ENCODE data around the gene ISYNA1. TPM values are rescaled to one million over a fixed set of nuclear protein-coding genes. Genes with fewer than 3 reads are reported as not detected.

ISYNA1 gene
- total and polyA plus RNA-seq, 4 donors, result 4.7 to 41.9 (median 10.1) TPM

- H3K4me1 ChIP-seq (ENCODE audit: control insufficient read depth in 4 of 4, insufficient read depth in 4 of 4, low read length in 3 of 4), result peaks cover 3 to 20% (median 13%) of the 10 kb centered on the region in 4 donors
- no peaks in the 10 kb centered on the region for H3K27me3 ChIP-seq (ENCODE audit: control insufficient read depth in 4 of 4, insufficient read depth in 4 of 4, low read length in 3 of 4)
- no peak overlapping the region for H3K27ac ChIP-seq (ENCODE audit: low read depth in 1 of 2, low read length in 2 of 2)
- no peak for DNase-seq (ENCODE audit: low spot score)
- peaks cover 0 to 5% (median 0%) of the 10 kb centered on the region in 4 donors for H3K36me3 ChIP-seq (ENCODE audit: control insufficient read depth in 4 of 4, insufficient read depth in 3 of 4, low read depth in 1 of 4, low read length in 3 of 4)
- TF ChIP-seq GABPA (IDR thresholded peaks at IDR 0.05 in 1 of 2, conservative IDR thresholded peaks at IDR 0.05 in 1 of 2) (no peak), ZBTB33 (IDR thresholded peaks at IDR 0.05) (no peak), REST (IDR thresholded peaks at IDR 0.05) (no peak), TAF1 (conservative IDR thresholded peaks at IDR 0.05) (no peak), CTCF (IDR thresholded peaks at IDR 0.05; ENCODE audit: low read depth, low read length, missing input control) (no peak)
- whole genome bisulfite sequencing, result 90% methylated on average over 6 of the region's 6 CpGs
- no peak overlapping the region for H3K9ac ChIP-seq (ENCODE audit: low read depth in 1 of 2, low read length in 2 of 2)
- H3K4me3 ChIP-seq (ENCODE audit: low read depth in 1 of 3, low read length in 3 of 3), result no peak overlapping the region
- no peaks in the 10 kb centered on the region for H3K9me3 ChIP-seq (ENCODE audit: control insufficient read depth in 4 of 4, low read length in 3 of 4)
These were observed 47.6 kb downstream of the ISYNA1 start for GRCh38 chr19:18390065-18390907.

GRCh38 chr19:18389726-18390064, 48.2 kb downstream of the ISYNA1 start:
- Histone ChIP-seq H3K36me3 (ENCODE audit: control insufficient read depth in 4 of 4, insufficient read depth in 3 of 4, low read depth in 1 of 4, low read length in 3 of 4) (peaks cover 0 to 5% (median 0%) of the 10 kb centered on the region in 4 donors), H3K9me3 (ENCODE audit: control insufficient read depth in 4 of 4, low read length in 3 of 4) (no peaks in the 10 kb centered on the region), H3K4me1 (ENCODE audit: control insufficient read depth in 4 of 4, insufficient read depth in 4 of 4, low read length in 3 of 4) (peaks cover 4 to 24% (median 14%) of the 10 kb centered on the region in 4 donors), H3K9ac (ENCODE audit: low read depth in 1 of 2, low read length in 2 of 2) (no peak overlapping the region), H3K27ac (ENCODE audit: low read depth in 1 of 2, low read length in 2 of 2) (no peak overlapping the region), H3K27me3 (ENCODE audit: control insufficient read depth in 4 of 4, insufficient read depth in 4 of 4, low read length in 3 of 4) (no peaks in the 10 kb centered on the region), H3K4me3 (ENCODE audit: low read depth in 1 of 3, low read length in 3 of 3) (no peak overlapping the region)
- no peak for DNase-seq (ENCODE audit: low spot score)
- no peak for TF ChIP-seq NR2F2 (IDR thresholded peaks at IDR 0.05)
- no peak for TF ChIP-seq CTCF (IDR thresholded peaks at IDR 0.05; ENCODE audit: low read depth, low read length, missing input control)
- TF ChIP-seq FOXA2 (IDR thresholded peaks at IDR 0.05), result no peak
- TF ChIP-seq SP1 (IDR thresholded peaks at IDR 0.05), result no peak
- no peak for TF ChIP-seq GABPA (IDR thresholded peaks at IDR 0.05 in 1 of 2, conservative IDR thresholded peaks at IDR 0.05 in 1 of 2)
- no peak for TF ChIP-seq TAF1 (conservative IDR thresholded peaks at IDR 0.05)
- TF ChIP-seq FOXA1 (IDR thresholded peaks at IDR 0.05), result no peak
- TF ChIP-seq RXRA (IDR thresholded peaks at IDR 0.05), result no peak
- TF ChIP-seq ZBTB33 (IDR thresholded peaks at IDR 0.05), result no peak
- TF ChIP-seq ATF3 (IDR thresholded peaks at IDR 0.05), result no peak
- no peak for TF ChIP-seq HNF4G (IDR thresholded peaks at IDR 0.05)
- no peak for TF ChIP-seq YY1 (IDR thresholded peaks at IDR 0.05)
- TF ChIP-seq HNF4A (conservative IDR thresholded peaks at IDR 0.05), result no peak
- no peak for TF ChIP-seq EGR1 (IDR thresholded peaks at IDR 0.05; ENCODE audit: low read depth in 2 of 2)
- no peak for TF ChIP-seq JUND (IDR thresholded peaks at IDR 0.05)
- no peak for TF ChIP-seq RAD21 (IDR thresholded peaks at IDR 0.05)

Measured in liver (tissue), 9 donors.